SU-DHL-6 (cell line): ENCODE results near the gene GNRHR.

ENCODE experiments used
- EZH2phosphoT487 ChIP-seq: fragments of 200-600 bp; sonication (generic), shearing (Covaris generic); conservative IDR thresholded peaks from 2 replicates; pipeline ENCODE4 v1.6.1; 2018; ENCODE audit warnings: mild to moderate bottlenecking, antibody characterized with exemption, low read length, moderate library complexity, mixed read lengths
- TF ChIP-seq, protein P1 (sequence below): fragments of 200-600 bp; sonication (generic); IDR thresholded peaks from one replicate; pipeline ENCODE4 v1.5.1; 2017; ENCODE audit warnings: antibody characterized with exemption, mild to moderate bottlenecking, low read length, moderate library complexity; ENCODE audit not compliant: insufficient read depth, poor library complexity, severe bottlenecking

DNA sequence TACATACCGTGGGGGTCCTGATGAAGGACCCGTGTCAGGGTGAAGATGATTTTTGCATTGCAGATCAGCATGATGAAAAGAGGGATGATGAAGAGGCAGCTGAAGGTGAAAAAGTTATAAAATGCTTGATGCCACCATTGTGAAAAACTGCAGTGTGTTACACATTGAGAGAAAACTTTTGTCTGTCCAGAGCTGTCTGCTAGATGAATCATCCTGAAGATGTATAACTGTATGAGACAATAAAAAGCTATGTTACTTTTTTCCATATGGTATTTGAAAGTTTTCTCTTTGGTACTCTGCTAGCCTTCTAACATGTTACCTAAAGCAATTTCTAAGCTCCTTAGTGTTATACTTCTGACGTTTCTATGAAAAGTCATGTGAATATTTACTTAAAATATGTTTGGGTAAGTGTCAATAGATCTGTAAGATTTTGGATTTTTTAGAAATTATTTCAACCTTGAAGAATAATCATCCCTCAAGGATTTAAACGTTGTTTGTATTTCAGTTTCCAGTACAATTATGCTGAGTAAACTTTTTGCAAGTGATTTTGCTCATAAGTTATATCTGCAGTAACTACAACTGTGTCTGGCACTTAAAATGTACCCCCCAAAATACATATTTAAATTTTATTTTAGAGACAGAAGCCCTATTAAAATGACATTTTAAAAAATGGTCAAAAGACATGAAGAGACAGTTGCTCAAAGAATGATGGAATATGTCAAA is 9.5 kb downstream of the GNRHR start:
- TF ChIP-seq, protein P1, sequence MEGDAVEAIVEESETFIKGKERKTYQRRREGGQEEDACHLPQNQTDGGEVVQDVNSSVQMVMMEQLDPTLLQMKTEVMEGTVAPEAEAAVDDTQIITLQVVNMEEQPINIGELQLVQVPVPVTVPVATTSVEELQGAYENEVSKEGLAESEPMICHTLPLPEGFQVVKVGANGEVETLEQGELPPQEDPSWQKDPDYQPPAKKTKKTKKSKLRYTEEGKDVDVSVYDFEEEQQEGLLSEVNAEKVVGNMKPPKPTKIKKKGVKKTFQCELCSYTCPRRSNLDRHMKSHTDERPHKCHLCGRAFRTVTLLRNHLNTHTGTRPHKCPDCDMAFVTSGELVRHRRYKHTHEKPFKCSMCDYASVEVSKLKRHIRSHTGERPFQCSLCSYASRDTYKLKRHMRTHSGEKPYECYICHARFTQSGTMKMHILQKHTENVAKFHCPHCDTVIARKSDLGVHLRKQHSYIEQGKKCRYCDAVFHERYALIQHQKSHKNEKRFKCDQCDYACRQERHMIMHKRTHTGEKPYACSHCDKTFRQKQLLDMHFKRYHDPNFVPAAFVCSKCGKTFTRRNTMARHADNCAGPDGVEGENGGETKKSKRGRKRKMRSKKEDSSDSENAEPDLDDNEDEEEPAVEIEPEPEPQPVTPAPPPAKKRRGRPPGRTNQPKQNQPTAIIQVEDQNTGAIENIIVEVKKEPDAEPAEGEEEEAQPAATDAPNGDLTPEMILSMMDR = no peak
- TF ChIP-seq EZH2phosphoT487 = no peak
